CD4-positive, CD25-positive, alpha-beta regulatory T cell (primary cell): ENCODE data around the gene TPM3. TPM values are rescaled to one million over a fixed set of nuclear protein-coding genes. Genes with fewer than 3 reads are reported as not detected.

ENCODE experiments used
- ATAC-seq, 2 donors: fragments of 150-1000 bp; cut with Tn5 transposase; one replicate each; pipeline ENCODE4 v1.10.0; 2021; ENCODE audit warnings: low read depth in 2 of 2, moderate number of reproducible peaks in 2 of 2, moderate library complexity in 1 of 2
- DNase-seq, 3 donors: peaks; one replicate each; pipeline versions ENCODE4 v3.0.0 to v3.0.0-alpha.2; 2012 to 2022; ENCODE audit warnings: mixed read lengths in 1 of 3
- H3K27ac ChIP-seq: one replicate; pipeline ENCODE4 v1.7.0; 2013; ENCODE audit warnings: mild to moderate bottlenecking, low read length; ENCODE audit not compliant: insufficient read depth, poor library complexity, severe bottlenecking
- H3K27me3 ChIP-seq: one replicate; pipeline ENCODE4 v1.7.0; 2013; ENCODE audit warnings: low read length; ENCODE audit not compliant: control insufficient read depth, insufficient read depth
- H3K36me3 ChIP-seq: one replicate; pipeline ENCODE4 v1.7.0; 2013; ENCODE audit warnings: mild to moderate bottlenecking, low read length, moderate library complexity; ENCODE audit not compliant: control insufficient read depth, insufficient read depth
- H3K4me1 ChIP-seq: 2 replicates; pipeline ENCODE4 v1.7.0; 2013; ENCODE audit warnings: mild to moderate bottlenecking, low read length; ENCODE audit not compliant: insufficient read depth, control insufficient read depth, poor library complexity, severe bottlenecking
- H3K4me3 ChIP-seq: one replicate; pipeline ENCODE4 v1.7.0; 2013; ENCODE audit warnings: low read depth, mild to moderate bottlenecking, low read length, moderate library complexity
- H3K9me3 ChIP-seq, 2 experiments: 1 replicate in 1 of 2; 2 replicates in 1 of 2; pipeline ENCODE4 v1.7.0; 2013; ENCODE audit warnings: low read length in 2 of 2, mild to moderate bottlenecking in 1 of 2, moderate library complexity in 1 of 2; ENCODE audit not compliant: control insufficient read depth in 2 of 2
- H3K27ac Mint-ChIP-seq, 3 donors: one replicate each; pipeline ENCODE4 v1.8.0; 2020 to 2022; ENCODE audit warnings: mild to moderate bottlenecking in 3 of 3, mixed read lengths in 3 of 3, moderate library complexity in 2 of 3
- H3K27me3 Mint-ChIP-seq: one replicate; pipeline ENCODE4 v1.8.0; 2022; ENCODE audit warnings: mild to moderate bottlenecking, mixed read lengths
- H3K36me3 Mint-ChIP-seq: one replicate; pipeline ENCODE4 v1.8.0; 2020; ENCODE audit warnings: mixed read lengths
- H3K4me1 Mint-ChIP-seq, 4 donors: one replicate each; pipeline ENCODE4 v1.8.0; 2020 to 2022; ENCODE audit warnings: mixed read lengths in 4 of 4, mild to moderate bottlenecking in 1 of 4
- H3K4me3 Mint-ChIP-seq, 4 donors: one replicate each; pipeline ENCODE4 v1.8.0; 2020 to 2022; ENCODE audit warnings: mild to moderate bottlenecking in 4 of 4, mixed read lengths in 4 of 4, moderate library complexity in 3 of 4
- H3K9me3 Mint-ChIP-seq, 7 donors: one replicate each; pipeline ENCODE4 v1.8.0; 2020 to 2022; ENCODE audit warnings: mixed read lengths in 7 of 7, mild to moderate bottlenecking in 3 of 7, moderate library complexity in 2 of 7
- polyA plus RNA-seq, 4 donors: library from polyadenylated mRNA; unstranded; fragments of 300-500 nt; fragmentation: Illumina TruSeq; gene quantifications; one replicate each; pipeline ENCODE4 v1.2.3, GENCODE V29; 2021
- total RNA-seq: library from RNA; stranded (reverse); gene quantifications from one replicate; pipeline ENCODE4 v1.2.3, GENCODE V29; 2022

The TPM3 gene
- total and polyA plus RNA-seq, 5 donors from 2014 or later: 412 to 1,027 (median 807) TPM

- Histone ChIP-seq H3K4me1 (peaks cover 13% of the 10 kb centered on the region), H3K9me3 (no peaks in the 10 kb centered on the region), H3K27ac (no peak overlapping the region), H3K36me3 (no peaks in the 10 kb centered on the region), H3K4me3 (no peak overlapping the region), H3K27me3 (peaks cover 9% of the 10 kb centered on the region)
- DNase-seq: no peak
- Mint-ChIP-seq H3K27me3 (peaks cover 18% of the 10 kb centered on the region), H3K27ac (no peak overlapping the region), H3K4me1 (peaks cover 2 to 13% (median 9%) of the 10 kb centered on the region in 4 donors), H3K36me3 (peaks cover 5% of the 10 kb centered on the region), H3K4me3 (peak overlapping the region in 1 of 4 donors; percentile 82), H3K9me3 (peaks cover 0 to 2% (median 0%) of the 10 kb centered on the region in 7 donors)
- no peak for ATAC-seq
Observed at GRCh38 chr1:154186852-154187501, 4.9 kb downstream of the TPM3 start.

- peaks cover 4% of the 10 kb centered on the region for H3K27me3 ChIP-seq
- no peak for ATAC-seq
- Mint-ChIP-seq H3K4me1 (peaks cover 10 to 20% (median 14%) of the 10 kb centered on the region in 4 donors), H3K27ac (no peak overlapping the region), H3K27me3 (peaks cover 11% of the 10 kb centered on the region), H3K4me3 (peak overlapping the region in 3 of 4 donors; percentile 35 to 82 (median 42)), H3K36me3 (peaks cover 8% of the 10 kb centered on the region), H3K9me3 (peaks cover 0 to 2% (median 0%) of the 10 kb centered on the region in 7 donors)
- peak; percentile 34 to 82 (median 67) for DNase-seq
- H3K36me3 ChIP-seq: no peaks in the 10 kb centered on the region
- H3K4me3 ChIP-seq: no peak overlapping the region
- no peaks in the 10 kb centered on the region for H3K9me3 ChIP-seq
- H3K27ac ChIP-seq: no peak overlapping the region
- H3K4me1 ChIP-seq: peaks cover 21% of the 10 kb centered on the region
Observed at GRCh38 chr1:154186177-154186576, 5.7 kb downstream of the TPM3 start.

GRCh38 chr1:154183046-154183915 is 8.6 kb downstream of the TPM3 start:
- peak; percentile 87 to 89 for ATAC-seq

DNA sequence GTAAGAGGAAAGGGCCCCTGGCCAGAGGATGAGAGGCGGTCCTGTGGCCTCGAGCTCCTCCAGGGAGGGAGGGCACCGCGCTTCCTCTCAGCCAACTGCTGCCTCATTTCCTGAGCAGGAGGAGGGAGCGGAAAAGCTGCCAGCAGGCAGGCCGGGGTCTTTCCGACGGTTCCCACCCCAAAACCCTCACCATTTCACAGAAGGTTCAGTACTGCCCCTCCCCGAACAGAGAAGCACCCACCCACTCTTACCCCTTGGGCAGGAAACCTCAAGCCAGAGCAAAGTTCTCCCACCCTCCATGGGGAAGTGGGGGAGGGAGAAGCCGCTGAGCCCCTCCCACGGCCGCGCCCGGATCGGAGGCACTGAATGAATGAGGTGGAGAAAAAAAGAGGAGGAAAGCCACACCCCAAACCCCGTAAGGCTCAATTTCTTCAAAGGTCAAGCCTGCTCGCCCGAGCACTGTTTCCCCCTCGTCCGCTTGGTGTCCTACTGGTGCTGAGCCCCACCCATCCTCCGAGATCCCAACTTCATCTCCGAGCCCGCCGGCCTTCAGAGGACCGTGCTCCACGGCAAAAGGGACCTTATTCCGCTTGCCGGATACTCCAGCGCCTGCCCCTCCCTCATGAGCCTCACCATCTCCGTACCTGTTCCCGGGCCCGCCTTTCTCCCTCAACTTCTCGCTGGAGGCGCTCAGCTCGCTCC is 9.4 kb downstream of the TPM3 start:
- Mint-ChIP-seq H3K36me3 (peaks cover 9% of the 10 kb centered on the region), H3K9me3 (peaks cover 0 to 2% (median 0%) of the 10 kb centered on the region in 7 donors), H3K4me1 (peaks cover 32 to 56% (median 43%) of the 10 kb centered on the region in 4 donors), H3K4me3 (peak overlapping the region; percentile 92 to 100 (median 98)), H3K27ac (peak overlapping the region; percentile 98 to 100 (median 99)), H3K27me3 (no peaks in the 10 kb centered on the region)
- Histone ChIP-seq H3K4me3 (peak overlapping the region; percentile 87), H3K4me1 (peaks cover 58% of the 10 kb centered on the region), H3K27me3 (no peaks in the 10 kb centered on the region), H3K27ac (peak overlapping the region; percentile 93), H3K9me3 (no peaks in the 10 kb centered on the region), H3K36me3 (peaks cover 14% of the 10 kb centered on the region)
- DNase-seq (peak; percentile 59 to 92 (median 66)), ATAC-seq (peak; percentile 45 to 57)

More at GRCh38 chr1:154183046-154183915, 8.6 kb downstream of the TPM3 start:
- no peaks in the 10 kb centered on the region for H3K27me3 Mint-ChIP-seq
- peak overlapping the region; percentile 87 for H3K4me3 ChIP-seq
- H3K4me1 Mint-ChIP-seq: peaks cover 29 to 48% (median 36%) of the 10 kb centered on the region in 4 donors
- H3K4me1 ChIP-seq: peaks cover 50% of the 10 kb centered on the region
- H3K27me3 ChIP-seq: no peaks in the 10 kb centered on the region
- H3K4me3 Mint-ChIP-seq: peak overlapping the region; percentile 92 to 100 (median 98)
- H3K27ac Mint-ChIP-seq: peak overlapping the region; percentile 98 to 100 (median 99)
- DNase-seq: peak; percentile 93 to 96 (median 93)
- H3K9me3 ChIP-seq: no peaks in the 10 kb centered on the region
- peaks cover 9% of the 10 kb centered on the region for H3K36me3 Mint-ChIP-seq
- H3K36me3 ChIP-seq: peaks cover 14% of the 10 kb centered on the region
- H3K9me3 Mint-ChIP-seq: peaks cover 0 to 2% (median 0%) of the 10 kb centered on the region in 7 donors
- peak overlapping the region; percentile 93 for H3K27ac ChIP-seq

- ATAC-seq: no peak
- H3K36me3 Mint-ChIP-seq: peaks cover 14% of the 10 kb centered on the region
Observed at GRCh38 chr1:154181944-154182343, 10.0 kb downstream of the TPM3 start.

DNA sequence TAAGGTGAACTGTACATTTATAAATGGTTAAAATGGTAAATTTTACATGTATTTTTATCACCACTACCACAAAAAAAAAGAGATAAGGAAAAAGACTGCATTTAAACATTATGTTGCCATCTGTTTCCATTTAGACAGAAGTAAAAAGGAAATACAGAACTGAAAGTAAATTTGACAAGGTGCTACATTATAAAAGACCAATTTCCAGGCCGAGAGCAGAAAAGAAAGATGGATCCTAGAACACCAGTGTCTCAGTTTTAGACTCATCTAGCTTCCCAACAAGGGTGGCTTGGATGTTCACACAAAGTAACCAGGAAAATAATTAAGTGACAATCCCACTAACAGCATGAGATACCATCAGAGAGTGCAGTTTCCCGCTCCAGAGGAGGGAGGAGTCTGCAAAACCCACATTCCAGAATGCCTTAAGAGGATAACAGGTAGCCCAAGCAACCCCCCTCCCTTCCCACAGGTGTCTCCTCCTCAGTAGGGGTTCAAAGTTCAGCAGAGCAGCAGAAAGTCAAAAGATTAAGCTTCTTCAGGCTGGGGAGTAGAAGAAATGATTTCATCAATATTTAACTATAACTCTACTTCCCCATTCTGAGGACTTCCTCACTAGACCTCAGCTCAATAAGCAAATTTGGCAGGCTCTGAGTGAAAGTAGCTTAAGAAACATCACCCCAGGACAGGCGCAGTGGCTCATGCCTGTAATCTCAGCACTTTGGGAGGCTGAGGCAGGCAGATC is 11.8 kb downstream of the TPM3 start:
- DNase-seq (peak in 1 of 3 donors; percentile 45), ATAC-seq (no peak)
- Mint-ChIP-seq H3K4me3 (peak overlapping the region; percentile 90 to 100 (median 95)), H3K36me3 (peaks cover 23% of the 10 kb centered on the region), H3K9me3 (peaks cover 0 to 2% (median 0%) of the 10 kb centered on the region in 7 donors), H3K27ac (peak overlapping the region; percentile 82 to 98 (median 95)), H3K27me3 (no peaks in the 10 kb centered on the region), H3K4me1 (peaks cover 29 to 78% (median 59%) of the 10 kb centered on the region in 4 donors)
- peak overlapping the region; percentile 79 for H3K4me3 ChIP-seq
- H3K4me1 ChIP-seq: peaks cover 80% of the 10 kb centered on the region
- no peaks in the 10 kb centered on the region for H3K27me3 ChIP-seq
- peaks cover 31% of the 10 kb centered on the region for H3K36me3 ChIP-seq
- no peaks in the 10 kb centered on the region for H3K9me3 ChIP-seq
- peak overlapping the region; percentile 93 for H3K27ac ChIP-seq

More at GRCh38 chr1:154181944-154182343, 10.0 kb downstream of the TPM3 start:
- Histone ChIP-seq H3K27ac (peak overlapping the region; percentile 93), H3K9me3 (no peaks in the 10 kb centered on the region), H3K4me3 (peak overlapping the region; percentile 87), H3K4me1 (peaks cover 63% of the 10 kb centered on the region), H3K27me3 (no peaks in the 10 kb centered on the region), H3K36me3 (peaks cover 16% of the 10 kb centered on the region)
- peak overlapping the region; percentile 98 to 100 (median 99) for H3K27ac Mint-ChIP-seq
- H3K4me3 Mint-ChIP-seq: peak overlapping the region; percentile 92 to 100 (median 98)
- peaks cover 0 to 2% (median 0%) of the 10 kb centered on the region in 7 donors for H3K9me3 Mint-ChIP-seq
- H3K27me3 Mint-ChIP-seq: no peaks in the 10 kb centered on the region
- H3K4me1 Mint-ChIP-seq: peaks cover 36 to 61% (median 49%) of the 10 kb centered on the region in 4 donors
- no peak for DNase-seq
